ENCODE data around the gene PTH1R.

Gene PTH1R

DNA sequence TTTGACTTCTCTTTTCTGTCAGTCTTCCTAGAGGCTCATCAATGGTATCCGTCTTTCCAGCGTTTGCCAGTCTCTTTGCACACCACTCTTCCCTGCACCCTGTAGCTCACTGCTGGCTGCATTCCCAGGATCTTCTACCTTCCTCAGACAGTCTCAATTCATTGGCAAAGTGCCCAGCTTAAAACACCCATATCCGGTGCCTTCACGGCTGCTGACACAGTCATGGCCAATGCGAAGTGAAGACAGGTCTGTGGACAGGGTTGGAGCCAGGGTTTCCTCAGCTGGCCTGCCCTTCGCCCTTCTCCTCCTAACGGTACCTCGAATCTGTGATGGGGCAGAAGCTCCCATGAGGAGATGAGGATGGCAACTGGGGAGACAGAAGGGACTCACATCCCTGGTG is 36.1 kb downstream of the PTH1R start:
- peak; percentile 93 for DNase-seq (ENCODE audit: low spot score)

DNA sequence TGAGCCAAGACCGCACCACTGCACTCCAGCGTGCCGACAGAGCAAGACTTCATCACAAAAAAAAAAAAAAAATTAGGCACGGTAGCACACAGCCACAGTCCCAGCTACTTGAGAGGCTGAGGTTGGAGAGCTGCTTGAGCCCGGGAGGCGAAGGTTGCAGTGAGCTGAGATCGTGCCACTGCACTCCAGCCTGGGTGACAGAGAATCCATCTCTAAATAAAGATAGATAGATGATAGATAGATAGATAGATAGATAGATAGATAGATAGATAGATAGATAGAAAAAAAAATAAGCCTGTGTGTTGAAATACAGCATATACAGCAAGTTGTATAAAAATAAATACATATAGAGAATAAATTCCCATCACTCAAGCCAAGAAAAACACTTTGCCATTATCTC is 37.3 kb downstream of the PTH1R start:
- no peak for DNase-seq (ENCODE audit: low spot score)

DNA sequence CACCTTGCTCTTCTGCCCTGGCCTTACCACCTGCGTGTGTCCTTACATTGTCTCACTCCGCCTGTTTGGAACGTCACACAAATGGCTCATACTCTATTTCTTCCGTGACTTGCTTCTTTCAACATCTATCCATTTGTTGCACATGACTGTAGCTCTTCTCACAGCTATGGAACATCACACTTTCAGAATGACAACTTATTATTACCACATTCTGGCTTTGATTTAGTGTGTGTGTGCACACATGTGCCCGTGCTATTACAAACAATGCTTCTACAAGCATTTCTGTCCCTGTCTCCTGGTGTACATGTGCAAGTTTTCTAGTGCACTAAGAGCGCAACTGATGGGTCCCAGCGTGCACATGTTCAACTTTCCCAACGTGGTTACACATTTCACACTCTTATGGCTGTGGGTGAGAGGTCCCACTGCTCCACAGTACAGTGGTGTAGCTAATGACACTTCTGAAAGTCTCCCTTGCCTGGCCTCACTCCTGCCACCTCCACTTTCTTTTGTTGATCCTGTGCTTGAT is 37.8 kb downstream of the PTH1R start:
- DNase-seq (ENCODE audit: low spot score) = no peak

DNA sequence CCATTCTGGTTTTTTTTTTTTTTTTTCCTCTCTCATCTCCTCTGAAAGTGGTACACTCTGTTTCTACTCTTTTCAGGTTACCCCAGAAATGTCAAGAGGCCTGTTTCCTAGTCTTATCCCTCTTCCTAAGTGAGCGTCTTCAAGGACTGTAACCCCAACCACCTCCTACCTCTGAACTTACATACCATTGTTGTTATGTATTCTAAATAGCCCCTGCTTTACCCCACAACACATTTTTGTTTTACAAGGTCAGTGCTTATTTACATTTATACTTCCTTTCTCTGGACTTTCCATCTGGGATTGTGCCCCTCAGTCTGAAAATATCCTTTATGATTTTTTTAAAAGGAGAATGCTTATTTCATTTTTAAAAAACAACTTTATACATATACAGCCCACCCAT is 38.8 kb downstream of the PTH1R start:
- DNase-seq (ENCODE audit: low spot score) = no peak

DNA sequence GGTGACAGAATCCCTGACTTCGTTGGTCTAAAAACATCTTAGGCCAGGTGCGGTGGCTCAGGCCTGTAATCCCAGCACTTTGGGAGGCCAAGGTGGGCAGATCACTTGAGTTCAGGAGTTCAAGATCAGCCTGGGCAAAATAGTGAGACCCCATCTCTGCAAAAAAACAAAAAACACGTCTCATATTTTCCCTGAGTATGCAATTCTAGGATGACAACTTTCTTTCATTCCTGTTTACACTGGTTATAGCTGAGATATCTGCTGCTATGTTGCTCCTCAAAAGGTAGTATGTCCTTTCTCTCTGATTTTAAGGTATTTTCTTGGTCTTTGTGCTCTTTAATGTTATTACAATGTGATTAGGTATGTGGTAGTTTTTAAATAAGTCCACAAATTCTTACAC is 39.3 kb downstream of the PTH1R start:
- DNase-seq (ENCODE audit: low spot score) = no peak

DNA sequence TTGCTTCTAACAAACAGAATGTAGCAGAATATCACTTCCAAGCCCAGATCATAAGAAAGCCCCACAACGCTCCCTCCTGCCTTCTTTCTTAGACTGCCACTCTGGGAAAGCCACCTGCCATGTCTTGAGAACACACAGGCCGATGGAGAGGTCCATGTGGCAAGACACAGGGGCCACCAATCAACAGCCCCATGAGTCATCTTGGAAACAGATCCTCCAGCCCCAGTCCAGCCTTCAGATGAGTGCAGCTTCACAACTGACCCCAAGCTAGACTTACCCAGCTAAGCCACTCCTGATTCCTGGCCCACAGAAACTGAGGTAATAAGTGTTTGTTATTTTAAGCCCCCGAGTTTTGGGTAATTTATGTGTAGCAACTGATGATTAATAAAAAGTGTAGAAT is 39.7 kb downstream of the PTH1R start:
- DNase-seq (ENCODE audit: low spot score) = no peak

DNA sequence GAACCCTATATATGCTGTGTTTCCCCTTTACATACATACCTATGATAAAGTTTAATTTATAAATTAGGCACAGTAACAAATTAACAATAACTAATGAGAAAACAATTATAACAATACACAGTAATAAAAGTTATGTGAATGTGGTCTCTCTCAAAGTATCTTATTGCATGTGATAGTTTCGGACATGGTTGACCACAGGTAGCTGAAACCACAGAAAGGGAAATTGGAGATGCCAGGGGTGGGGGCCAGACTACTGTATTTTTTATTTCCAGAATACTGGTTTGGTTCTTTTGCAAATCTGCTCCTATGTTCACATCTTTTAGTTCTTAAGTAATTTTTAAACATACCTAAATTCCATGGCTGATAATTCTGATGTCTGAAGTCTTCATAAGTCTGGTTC is 40.7 kb downstream of the PTH1R start:
- DNase-seq (ENCODE audit: low spot score) = no peak

DNA sequence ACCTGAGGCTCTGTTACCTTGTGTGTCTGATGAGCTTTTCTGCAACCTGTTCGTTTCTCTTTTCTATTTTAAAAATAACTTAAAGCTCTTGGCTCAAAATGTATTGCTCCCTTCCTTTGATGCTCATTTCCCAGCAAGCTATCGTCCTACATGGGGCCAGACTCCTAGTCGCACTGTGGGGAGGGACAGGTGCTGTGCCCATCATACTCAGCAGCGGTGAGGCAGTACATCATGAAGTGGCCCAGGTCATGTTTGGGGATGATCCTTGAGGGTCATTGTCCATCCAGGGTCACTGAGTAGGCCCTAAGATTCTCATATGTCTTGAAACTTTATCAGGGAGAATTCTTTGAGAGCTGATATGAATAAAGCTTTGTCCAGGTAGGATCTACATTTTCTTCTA is 41.1 kb downstream of the PTH1R start:
- DNase-seq (ENCODE audit: low spot score) = no peak

DNA sequence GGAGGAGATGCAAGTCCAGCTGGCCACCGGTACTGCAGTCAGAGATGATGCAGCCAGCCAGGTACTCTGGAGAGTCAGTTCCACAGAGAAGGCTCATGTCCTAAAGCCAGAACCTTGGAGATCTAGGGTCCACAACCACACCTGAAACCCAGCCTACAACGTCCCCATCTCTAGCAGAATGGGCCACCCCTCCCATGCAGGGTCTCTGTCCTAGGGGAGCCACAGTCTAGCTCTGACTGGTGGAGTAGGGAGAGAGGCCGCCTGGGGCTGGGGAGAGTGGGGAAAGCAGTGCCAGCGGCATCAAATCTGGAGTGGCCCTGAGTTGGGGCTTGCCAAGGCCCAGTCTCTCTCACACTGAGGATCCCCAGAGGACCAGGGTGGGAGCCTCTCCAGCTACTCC is 43.5 kb downstream of the PTH1R start:
- no peak for DNase-seq (ENCODE audit: low spot score)

DNA sequence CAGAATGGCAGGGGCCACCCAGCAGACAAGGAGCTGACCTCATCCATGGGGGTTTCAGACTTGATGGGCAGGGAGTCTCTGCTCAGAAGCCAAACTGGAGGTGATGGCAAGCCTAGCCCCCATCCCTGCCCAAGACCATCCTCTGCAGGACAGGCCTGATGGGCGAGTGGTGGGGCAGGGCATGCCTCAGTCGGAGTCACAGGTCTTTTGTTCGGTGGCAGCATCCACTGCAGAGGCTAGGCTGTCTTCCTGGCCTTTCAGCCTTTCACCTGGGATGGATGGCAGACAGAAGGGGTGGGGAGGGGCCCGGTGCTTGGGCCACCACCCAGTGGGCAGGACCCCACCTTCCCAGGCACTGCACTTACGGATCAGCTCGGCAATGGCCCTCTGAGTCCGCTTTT is 44.4 kb downstream of the PTH1R start:
- no peak for DNase-seq (ENCODE audit: low spot score)

DNA sequence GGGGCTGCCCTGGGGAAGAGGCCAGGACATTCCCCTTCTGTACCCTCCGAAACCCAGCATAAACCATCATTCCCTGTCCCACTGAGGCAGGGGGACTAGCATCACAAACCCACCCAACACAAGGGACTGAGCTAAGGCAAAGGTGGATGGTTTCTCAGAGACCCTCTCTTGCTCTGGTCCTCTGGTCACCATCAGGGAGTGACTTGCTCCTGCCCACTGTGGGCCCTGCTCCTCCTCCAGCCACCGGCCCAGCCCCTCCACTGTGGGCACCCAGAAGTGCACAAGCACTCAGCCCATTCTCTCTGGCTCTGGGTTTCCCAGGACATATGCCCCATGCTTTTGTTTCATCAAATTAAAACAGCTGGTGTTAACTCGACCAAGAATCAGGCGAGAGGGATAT is 44.9 kb downstream of the PTH1R start:
- no peak for DNase-seq (ENCODE audit: low spot score)

DNA sequence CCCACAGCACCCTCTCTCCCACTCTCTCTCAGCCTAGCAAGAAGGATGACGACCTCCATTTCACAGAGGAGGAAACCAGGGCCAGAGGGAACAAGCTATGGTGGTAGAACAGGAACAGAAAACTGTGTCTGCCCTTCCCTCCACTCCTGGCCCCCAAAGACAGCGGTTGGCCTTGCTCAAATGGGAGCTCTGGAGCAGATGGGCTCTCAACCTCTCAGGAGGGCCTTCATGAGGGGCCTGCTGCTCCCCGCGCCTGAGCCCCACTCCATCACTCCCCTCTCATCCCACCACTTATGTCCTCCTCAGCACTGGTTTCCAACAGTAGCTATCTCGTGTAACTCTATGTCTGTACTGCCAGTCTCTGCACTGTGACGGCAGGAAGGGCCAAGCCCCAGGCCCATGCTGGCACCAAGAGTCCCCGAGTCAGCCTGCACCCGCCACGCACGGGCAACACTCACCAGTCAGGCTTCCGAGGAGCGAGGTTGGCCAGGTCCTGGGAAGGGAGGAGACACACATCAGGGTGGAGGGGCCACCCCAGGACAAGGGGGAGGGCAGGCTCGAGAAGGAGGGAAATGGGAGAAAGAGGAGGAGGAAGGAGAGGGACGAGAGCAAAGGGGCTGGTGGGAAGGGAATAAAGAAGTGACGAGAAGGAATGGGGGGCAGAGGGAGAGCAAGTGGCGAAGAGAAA is 45.5 kb downstream of the PTH1R start:
- DNase-seq (ENCODE audit: low spot score) = no peak

DNA sequence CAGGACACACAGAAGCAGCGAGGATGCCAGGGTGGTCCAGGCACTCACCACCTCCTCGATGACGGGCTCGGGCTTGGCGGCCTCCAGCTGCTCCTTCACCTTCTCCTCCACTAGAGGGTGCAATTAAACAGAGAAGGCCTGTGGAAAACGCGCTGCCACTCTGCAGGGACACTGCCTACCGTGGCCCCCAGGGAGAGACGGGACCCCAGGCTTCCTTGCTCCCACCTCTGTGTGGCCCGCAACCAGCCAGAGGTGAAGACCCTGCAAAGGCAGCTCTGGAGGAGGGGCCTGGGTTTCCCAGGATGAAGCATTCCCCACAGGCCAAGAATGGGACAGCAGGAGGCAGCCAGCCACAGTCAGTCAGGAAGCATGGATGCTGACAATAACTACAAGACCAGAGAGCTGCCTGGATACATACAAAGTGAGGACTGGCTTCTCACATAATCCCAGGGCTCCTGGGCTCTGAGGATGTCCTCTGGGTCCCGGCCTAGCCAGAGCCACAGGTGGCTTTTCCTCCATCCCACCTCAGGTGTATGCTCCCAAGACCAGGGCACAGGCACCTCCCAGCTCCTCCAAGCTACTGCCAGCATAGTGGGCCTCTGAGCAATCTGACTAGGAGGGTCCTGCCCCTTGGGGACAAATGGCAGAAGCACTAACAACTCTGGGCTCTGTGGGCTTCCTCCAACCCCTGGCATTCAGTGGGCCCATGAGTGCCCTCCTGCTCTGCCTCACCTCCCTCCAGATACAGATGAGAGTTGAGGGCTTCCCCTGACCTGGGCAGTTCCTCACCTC is 46.2 kb downstream of the PTH1R start:
- peak; percentile 45 for DNase-seq (ENCODE audit: low spot score)

DNA sequence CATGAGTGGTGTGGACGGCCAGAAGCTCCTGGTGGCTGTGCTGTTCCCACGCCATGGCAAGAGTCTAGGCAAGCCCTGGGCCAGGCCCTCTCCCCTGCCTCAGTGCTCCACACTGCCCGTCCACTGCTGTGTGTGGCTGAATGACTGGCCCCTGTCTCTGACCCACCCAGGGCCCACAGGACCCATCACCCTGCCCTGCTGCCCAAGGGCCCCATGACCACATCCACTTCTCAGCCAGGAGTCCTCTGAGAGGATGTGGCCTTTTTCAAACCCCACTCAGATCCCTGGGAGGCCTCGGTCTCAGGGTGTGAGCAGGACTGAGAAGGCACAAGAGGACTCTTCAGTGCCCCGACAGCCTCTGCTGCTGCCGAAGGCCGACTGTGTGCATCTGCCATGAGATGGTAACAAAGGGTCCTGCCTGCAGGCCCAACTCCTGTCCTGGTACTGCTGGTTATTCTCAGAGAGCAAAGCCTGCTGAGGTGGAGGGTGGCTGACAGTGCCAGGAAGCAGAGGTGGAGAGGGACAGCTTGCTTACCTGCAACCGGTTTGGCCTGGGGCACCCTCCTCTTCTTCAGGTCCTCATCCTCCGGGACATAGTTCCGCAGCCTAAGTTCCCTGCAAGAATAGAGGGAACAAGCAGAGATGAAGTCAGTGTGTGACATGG is 47.5 kb downstream of the PTH1R start:
- DNase-seq (ENCODE audit: low spot score) = no peak

DNA sequence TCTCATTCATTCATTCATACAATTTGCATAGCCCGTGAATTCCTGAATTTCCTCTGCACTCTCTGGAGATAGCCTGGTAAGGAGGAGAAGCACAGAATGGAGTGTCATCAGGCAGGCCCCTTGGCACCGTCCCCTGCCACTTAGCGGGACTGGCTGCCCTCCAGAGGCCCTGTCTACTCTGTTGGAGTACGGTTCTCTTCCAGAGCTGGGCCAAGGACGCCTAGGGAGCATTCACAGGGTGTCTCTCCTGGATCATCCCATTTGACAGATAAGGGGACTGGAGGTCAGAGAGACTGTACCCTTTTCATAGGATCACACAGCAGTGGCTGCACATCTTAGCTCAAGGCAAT is 48.0 kb downstream of the PTH1R start:
- no peak for DNase-seq (ENCODE audit: low spot score)

DNA sequence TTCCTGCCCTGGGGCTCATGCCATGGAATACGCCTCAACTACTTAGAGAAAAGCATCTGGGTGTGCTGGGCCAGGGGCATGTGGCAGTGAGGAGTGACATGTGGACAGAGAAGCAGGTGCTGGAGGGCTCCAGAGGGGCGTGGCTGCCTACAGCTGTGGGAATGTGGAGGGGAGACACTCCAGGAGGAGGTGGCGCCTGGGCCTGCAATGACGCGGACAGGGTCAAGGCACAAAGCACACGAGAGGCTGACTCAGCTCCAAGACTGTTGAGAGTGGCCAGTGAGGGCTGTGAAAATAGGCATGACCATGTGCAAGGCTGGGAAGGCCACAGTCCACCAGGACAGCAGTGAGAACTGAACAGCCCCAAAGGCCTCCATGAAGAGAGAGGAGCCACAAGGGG is 48.5 kb downstream of the PTH1R start:
- DNase-seq (ENCODE audit: low spot score) = peak; percentile 81

DNA sequence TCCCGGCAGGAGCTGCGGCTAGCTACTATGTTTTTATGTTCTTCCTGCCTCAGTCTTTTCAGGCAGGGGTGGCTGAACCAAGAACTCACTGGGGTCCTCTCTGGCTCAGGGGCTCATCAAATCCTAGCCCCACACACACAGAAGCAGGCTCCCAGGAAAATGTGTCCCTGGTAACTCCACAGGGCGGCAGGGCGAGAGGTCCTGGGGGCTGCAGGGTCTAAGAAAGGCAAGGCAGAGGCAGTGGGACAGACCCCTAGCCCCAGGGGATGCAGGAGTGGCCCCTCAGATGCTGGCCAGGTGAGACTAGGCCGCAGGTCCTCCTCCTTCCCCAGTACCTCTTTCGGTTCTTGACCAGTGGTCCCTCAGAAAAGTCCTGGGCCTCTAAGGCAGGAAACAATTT is 48.9 kb downstream of the PTH1R start:
- no peak for DNase-seq (ENCODE audit: low spot score)

DNA sequence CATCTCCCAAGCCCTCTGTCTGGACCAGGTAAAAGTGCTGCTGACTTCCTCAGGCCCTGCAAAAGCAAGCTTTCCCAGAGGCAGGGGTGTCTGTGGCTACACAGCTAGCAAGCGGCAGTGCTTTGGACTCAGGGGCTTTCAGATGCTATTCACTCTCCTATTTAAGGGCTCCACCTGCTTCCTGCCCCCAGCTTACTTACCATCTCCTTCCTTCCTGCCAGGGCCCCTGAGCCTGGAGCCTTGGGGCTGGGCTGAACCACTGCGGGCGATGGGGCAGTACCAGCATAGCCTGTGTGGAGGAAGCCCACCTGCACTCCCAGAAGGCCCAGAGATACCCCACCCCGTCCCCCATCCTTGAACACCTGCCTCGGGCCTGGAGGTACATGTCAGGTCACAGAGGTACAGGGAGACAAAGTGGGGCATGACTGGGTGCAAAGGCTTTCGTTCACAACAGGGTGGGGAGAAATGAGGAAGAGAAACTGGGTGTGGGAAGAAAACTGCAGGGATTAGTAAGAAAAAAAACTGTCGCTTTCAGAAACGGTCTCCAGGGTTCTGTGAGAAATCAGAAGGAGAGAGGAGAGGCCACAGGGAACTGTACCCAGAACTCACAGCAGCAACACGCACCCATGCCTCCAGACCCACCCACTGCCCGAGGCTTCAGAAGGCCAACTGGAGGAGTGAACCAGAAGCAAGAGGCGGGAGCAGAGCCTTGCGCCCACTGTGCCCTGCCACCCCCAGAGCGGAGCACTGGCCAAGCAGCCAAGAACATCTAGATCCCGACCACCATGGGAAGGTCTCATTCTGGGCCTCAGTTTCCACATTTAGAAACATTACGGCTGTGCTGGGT is 49.6 kb downstream of the PTH1R start:
- no peak for DNase-seq (ENCODE audit: low spot score)

DNA sequence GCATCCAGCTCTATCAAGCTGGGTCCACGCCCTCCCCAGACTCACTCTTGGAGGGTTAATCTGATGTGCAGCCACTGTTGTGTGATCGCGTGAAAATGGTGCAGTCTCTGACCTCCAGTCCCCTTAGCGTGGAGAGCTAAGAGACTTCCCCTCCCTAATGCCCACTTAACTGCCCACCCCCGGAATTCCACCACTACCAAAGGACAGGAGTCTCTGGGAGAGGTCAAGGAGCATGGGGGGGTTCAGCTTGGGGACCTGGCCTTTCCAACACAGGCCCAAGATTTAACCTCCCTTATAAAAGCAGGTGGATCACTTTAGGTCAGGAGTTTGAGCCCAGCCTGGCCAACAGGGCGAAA is 50.2 kb downstream of the PTH1R start:
- no peak for DNase-seq (ENCODE audit: low spot score)

DNA sequence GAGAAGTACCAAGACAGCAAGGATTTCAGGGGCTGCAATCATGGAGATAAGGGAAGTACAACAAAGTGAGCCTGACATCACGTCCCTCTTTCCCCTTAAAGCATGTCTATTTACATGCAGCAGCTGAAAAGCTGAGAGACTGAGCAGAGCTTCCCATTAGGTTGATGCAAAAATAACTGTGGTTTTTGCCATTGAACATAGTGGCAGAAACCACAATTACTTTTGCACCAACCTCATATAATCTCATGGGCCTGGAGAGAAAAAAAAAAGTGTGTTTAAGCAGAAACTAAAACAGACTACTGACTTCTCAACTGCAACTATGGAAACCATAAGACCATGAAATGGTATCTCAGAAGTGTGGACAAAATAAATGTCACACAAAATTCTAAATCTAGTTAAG is 50.8 kb downstream of the PTH1R start:
- no peak for DNase-seq (ENCODE audit: low spot score)

DNA sequence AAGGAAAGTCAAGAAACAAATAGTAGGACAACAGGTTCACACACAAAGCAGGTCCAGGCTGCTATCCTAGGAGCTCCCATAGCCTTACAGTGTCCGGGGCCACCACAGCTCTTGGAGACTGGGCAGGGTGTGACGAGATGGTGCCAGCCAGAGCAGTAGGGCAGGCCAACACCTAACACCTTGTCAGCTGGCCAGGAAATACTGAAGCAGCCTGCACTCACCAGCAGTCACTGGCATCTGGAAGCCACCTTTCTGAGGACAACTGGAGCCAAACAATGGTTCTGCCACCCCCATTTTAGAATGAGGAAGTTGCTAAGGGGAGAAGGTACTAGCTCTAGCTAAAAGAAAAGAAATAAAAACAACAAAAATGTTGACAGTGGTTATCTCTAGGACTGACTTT is 51.8 kb downstream of the PTH1R start:
- no peak for DNase-seq (ENCODE audit: low spot score)

DNA sequence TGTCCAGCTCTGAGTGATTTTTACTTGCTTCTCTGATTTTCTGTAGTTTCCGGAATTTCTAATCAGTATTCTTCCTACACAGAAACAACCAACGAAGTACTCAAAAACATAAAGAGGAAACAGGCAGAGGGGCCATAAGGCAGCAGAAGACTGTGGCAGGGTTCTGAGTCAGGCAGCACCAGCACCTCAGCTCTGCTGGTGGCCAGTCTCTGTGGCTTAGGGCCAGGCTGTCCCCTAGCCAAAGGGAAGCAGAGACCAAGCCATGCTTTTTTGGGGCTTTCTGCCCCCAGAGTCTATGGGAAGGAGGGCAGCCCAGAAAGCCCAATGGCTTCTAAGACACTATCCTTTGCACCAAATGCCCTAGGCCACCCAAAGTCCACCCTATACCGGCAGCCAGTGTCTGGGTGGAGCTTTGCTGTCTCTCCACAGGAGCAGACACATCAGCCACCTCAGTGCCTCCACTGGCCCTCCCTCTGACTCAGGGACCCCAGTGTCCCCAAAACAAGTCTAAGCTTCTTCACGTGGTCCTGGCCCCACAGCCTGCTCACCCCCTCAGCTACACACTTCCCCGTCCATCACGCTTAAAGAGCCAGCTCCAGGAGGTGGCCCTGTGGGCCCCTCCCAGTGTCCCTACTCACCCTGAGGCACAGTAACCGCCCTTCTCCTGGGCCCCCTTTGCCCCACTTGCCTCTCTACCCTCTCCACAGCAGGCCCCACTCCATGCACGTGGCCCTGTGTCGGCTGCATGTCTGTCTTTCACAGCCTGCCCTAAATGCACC is 52.8 kb downstream of the PTH1R start:
- DNase-seq (ENCODE audit: low spot score) = peak; percentile 20
